Brain microvascular endothelial cell (primary cell): ENCODE data around the gene CD200.

Experiments used
- DNase-seq: peaks from one replicate; pipeline ENCODE4 v3.0.0-alpha.2; 2020
- H3K27ac ChIP-seq: fragments of 250-450 bp; sonication (Bioruptor Pico); 2 replicates; pipeline ENCODE4 v1.5.1; 2020; ENCODE audit warnings: mild to moderate bottlenecking, moderate library complexity
- H3K27me3 ChIP-seq: fragments of 250-450 bp; sonication (Bioruptor Pico); replicated peaks from 2 replicates; pipeline ENCODE4 v1.5.1; 2020; ENCODE audit warnings: mild to moderate bottlenecking
- H3K36me3 ChIP-seq: fragments of 250-450 bp; sonication (Bioruptor Pico); replicated peaks from 2 replicates; pipeline ENCODE4 v1.5.1; 2020; ENCODE audit warnings: mild to moderate bottlenecking
- H3K4me3 ChIP-seq: 2 replicates; pipeline ENCODE4 v1.5.1; 2011; ENCODE audit warnings: low read depth, mild to moderate bottlenecking, control low read depth, low read length, moderate library complexity
- CTCF ChIP-seq: IDR thresholded peaks from 2 replicates; pipeline ENCODE4 v1.5.1; 2011; ENCODE audit warnings: low read depth, mild to moderate bottlenecking, moderate library complexity, low read length, control low read depth, inconsistent platforms; ENCODE audit errors: missing control alignments
- in situ Hi-C: cut with HindIII; loops from 2 replicates; pipeline ENCODE4 v1.10.0; 2017; ENCODE audit warnings: low sequenced_read_pairs, low pct_ligation_motif_present

Gene CD200

DNA sequence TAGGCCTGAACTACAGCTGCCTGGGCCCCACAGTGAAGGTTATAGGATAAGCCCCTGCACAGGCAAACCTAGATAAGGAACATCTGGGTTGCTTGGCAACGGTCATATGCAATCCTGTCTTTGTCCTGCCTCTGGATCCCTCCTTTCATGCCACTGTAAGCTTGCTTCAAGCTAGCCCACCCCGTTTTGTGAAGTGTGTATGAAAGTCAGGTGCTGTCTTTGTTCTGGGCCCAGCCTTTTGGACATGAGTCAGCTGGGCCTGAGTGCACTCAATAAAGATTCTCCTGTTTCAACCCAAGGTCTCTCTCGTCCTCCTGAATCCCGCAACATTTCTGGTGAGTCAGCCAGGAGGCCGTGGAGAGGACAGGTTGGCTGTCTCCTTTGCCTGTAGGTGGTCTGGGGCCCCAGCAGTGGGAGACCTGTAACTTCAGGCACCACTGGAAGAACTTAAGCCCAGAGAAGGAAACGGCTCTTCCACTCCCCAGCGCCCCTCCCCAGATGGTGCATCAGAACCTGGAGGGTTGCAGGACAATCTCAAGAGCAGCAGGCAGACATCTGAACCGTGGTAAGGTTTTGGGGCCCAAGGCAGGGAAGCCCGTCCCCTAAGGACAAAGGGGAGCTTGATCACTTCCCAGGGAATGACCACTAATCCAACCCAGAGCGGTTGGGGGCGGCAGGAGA lies 30.7 kb upstream of the CD200 start:
- peak; percentile 23 for DNase-seq
- Histone ChIP-seq H3K4me3 (peak overlapping the region; percentile 61), H3K36me3 (no peaks in the 10 kb centered on the region), H3K27me3 (no peaks in the 10 kb centered on the region), H3K27ac (no peak overlapping the region)
- in situ Hi-C loops, result loop anchor here (25.0 kb wide), 1 partner anchor 210 kb away; no protein-coding TSS in a partner anchor
- TF ChIP-seq CTCF, result no peak

- Histone ChIP-seq H3K27ac (no peak overlapping the region), H3K36me3 (no peaks in the 10 kb centered on the region), H3K27me3 (no peaks in the 10 kb centered on the region), H3K4me3 (peak overlapping the region; percentile 61)
- no peak for TF ChIP-seq CTCF
- in situ Hi-C loops, result loop anchor here (25.0 kb wide), 1 partner anchor 209 kb away; no protein-coding TSS in a partner anchor
- DNase-seq, result no peak
These were observed 29.8 kb upstream of the CD200 start for GRCh38 chr3:112302881-112303763.

DNA sequence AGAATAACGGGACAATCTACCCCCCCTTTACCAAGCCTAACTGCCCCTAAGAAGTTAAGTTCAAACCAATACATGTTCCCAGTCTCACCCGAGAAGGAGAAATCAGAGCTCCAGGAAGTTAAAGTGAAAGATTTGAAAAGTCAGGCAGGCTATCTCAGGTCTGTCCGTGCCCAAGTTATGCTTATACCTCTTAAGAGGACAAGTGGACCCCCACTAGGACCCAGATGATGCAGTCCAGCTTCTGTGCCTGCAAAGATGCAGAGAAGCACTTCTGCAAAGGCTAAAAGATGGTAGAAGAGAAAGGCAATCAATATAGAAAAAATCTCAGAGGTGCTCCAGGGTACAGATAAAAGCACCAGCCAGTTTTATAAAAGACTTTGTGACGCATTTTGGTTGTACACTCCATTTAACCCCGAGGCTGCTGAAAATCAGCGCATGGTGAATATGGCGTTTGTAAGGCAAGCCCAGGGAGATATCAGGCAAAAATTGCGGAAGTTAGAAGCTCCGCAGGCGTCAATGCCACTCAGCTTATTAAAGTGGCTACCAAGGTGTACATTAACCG lies 29.1 kb upstream of the CD200 start:
- peak overlapping the region; percentile 61 for H3K4me3 ChIP-seq
- in situ Hi-C loops, result loop anchor here (25.0 kb wide), 1 partner anchor 208 kb away; no protein-coding TSS in a partner anchor
- no peak for TF ChIP-seq CTCF
- DNase-seq, result peak; percentile 20
- H3K27ac ChIP-seq, result no peak overlapping the region
- no peaks in the 10 kb centered on the region for H3K36me3 ChIP-seq
- H3K27me3 ChIP-seq, result no peaks in the 10 kb centered on the region

DNA sequence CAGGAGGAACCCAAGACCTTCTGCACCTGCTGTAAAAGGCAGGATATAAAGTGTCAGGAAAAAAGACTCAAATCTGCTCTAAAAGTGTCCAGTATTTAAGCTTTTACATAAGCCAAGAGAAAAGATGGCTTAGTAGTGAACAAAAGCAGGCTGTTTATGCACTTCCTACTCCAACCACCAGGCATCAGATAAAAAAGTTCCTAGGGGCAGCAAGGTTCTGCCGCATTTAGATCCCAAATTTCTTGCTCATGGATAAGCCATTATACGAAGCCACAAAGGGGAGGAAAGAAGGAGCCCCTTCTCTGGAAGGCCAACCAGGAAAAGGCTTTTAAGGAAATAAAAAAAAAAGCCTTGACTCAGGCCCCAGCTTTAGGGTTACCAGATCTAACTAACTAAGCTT lies 28.3 kb upstream of the CD200 start:
- in situ Hi-C loops, result loop anchor here (25.0 kb wide), 1 partner anchor 208 kb away; no protein-coding TSS in a partner anchor
- Histone ChIP-seq H3K27ac (no peak overlapping the region), H3K4me3 (no peak overlapping the region), H3K36me3 (no peaks in the 10 kb centered on the region), H3K27me3 (no peaks in the 10 kb centered on the region)
- DNase-seq, result no peak
- peak; percentile 53 for TF ChIP-seq CTCF

- Histone ChIP-seq H3K4me3 (no peak overlapping the region), H3K27ac (no peak overlapping the region), H3K27me3 (no peaks in the 10 kb centered on the region), H3K36me3 (no peaks in the 10 kb centered on the region)
- no peak for TF ChIP-seq CTCF
- DNase-seq, result no peak
- in situ Hi-C loops, result loop anchor here (25.0 kb wide), 1 partner anchor 205 kb away; no protein-coding TSS in a partner anchor
These were observed 26.1 kb upstream of the CD200 start for GRCh38 chr3:112306825-112307224.
